Spleen (tissue), 11 donors: ENCODE results near the gene CFAP69. TPM values are rescaled to one million over a fixed set of nuclear protein-coding genes. Genes with fewer than 3 reads are reported as not detected.

ENCODE experiments used
- DNase-seq: peaks from one replicate; pipeline ENCODE4 v3.0.0-alpha.2; 2020
- H3K27ac ChIP-seq, 8 donors: fragments of 200-600 bp; sonication (generic) in 7 of 8; 1 replicate in 4 of 8; 2 replicates in 4 of 8; pipeline versions ENCODE4 v1.5.0 to v1.8.0; 2016 to 2021; ENCODE audit warnings: inconsistent platforms in 4 of 8, mild to moderate bottlenecking in 4 of 8, moderate library complexity in 1 of 8
- H3K27me3 ChIP-seq, 7 donors: fragments of 200-600 bp; sonication (generic) in 6 of 7; replicated peaks in 1 of 7; 1 replicate in 4 of 7; 2 replicates in 3 of 7; pipeline versions ENCODE4 v1.5.0 to v1.8.0; 2016 to 2021; ENCODE audit warnings: inconsistent platforms in 3 of 7, mild to moderate bottlenecking in 1 of 7
- H3K36me3 ChIP-seq, 6 donors: fragments of 200-600 bp; sonication (generic) in 5 of 6; 1 replicate in 4 of 6; 2 replicates in 2 of 6; pipeline versions ENCODE4 v1.5.0 to v1.8.0; 2016 to 2021; ENCODE audit warnings: inconsistent platforms in 2 of 6
- H3K4me1 ChIP-seq, 6 donors: fragments of 200-600 bp; sonication (generic) in 5 of 6; 1 replicate in 3 of 6; 2 replicates in 3 of 6; pipeline versions ENCODE4 v1.5.0 to v1.8.0; 2016 to 2021; ENCODE audit warnings: inconsistent platforms in 3 of 6
- H3K4me3 ChIP-seq, 8 donors: fragments of 200-600 bp; sonication (generic) in 7 of 8; 1 replicate in 4 of 8; 2 replicates in 4 of 8; pipeline versions ENCODE4 v1.5.0 to v1.8.0; 2016 to 2021; ENCODE audit warnings: inconsistent platforms in 4 of 8, mild to moderate bottlenecking in 4 of 8, moderate library complexity in 2 of 8
- H3K9me3 ChIP-seq, 8 donors: fragments of 200-600 bp; sonication (generic) in 7 of 8; 1 replicate in 4 of 8; 2 replicates in 4 of 8; pipeline versions ENCODE4 v1.5.0 to v1.8.0; 2016 to 2021; ENCODE audit warnings: inconsistent platforms in 4 of 8
- CTCF ChIP-seq, 11 experiments: fragments of 200-600 bp in 7 of 11; fragments of 450-650 bp in 4 of 11; sonication (generic) in 4 of 11; IDR thresholded peaks in 8 of 11; conservative IDR thresholded peaks in 3 of 11; 1 replicate in 7 of 11; 2 replicates in 4 of 11; pipeline versions ENCODE4 v1.4.0 to v1.8.0; 2016 to 2021; ENCODE audit warnings: antibody characterized with exemption in 11 of 11, inconsistent platforms in 4 of 11, mild to moderate bottlenecking in 1 of 11
- POLR2A ChIP-seq, 3 donors: fragments of 450-650 bp; IDR thresholded peaks; one replicate each; pipeline ENCODE4 v1.5.1; 2017; ENCODE audit warnings: antibody characterized with exemption in 3 of 3, mild to moderate bottlenecking in 1 of 3
- POLR2AphosphoS5 ChIP-seq, 3 donors: sonication (generic); formaldehyde crosslinking; IDR thresholded peaks; one replicate each; pipeline ENCODE4 v1.5.1; 2017; ENCODE audit warnings: antibody characterized with exemption in 3 of 3
- WGBS, 5 donors: extraction: QIAGEN DNeasy Blood & Tissue Kit in 3 of 5; methylation state at CpG; one replicate each; pipeline versions ENCODE4 v1.1.5 to v1.1.7; 2013 to 2018; 5-methylcytosine and 5-hydroxymethylcytosine counted together
- intact Hi-C: fragments of 100-400 bp; cut with DNase I; formaldehyde crosslinking; loops from one replicate; pipeline ENCODE4 v1.15.0; 2023; ENCODE audit warnings: low total_unique reads
- polyA plus RNA-seq, 3 donors: library from polyadenylated mRNA; stranded (reverse); fragments of 200-250 nt; gene quantifications; one replicate each; pipeline ENCODE4 v1.2.1, GENCODE V29; 2013
- total RNA-seq, 7 donors: library from RNA; depleted of rRNA in 3 of 7; stranded (reverse); fragments of >200 nt in 3 of 7; fragmentation: NEBNext Ultra II Directional in 4 of 7; extraction: Animal tissue kit (Norgen Biotek cat#: 25700) in 4 of 7; gene quantifications; one replicate each; pipeline versions ENCODE4 v1.1.0 to v1.2.1, GENCODE V29; 2016 to 2021
- donor health status: healthy with polysubstance abuse.
- donor health status: DM: no; HTN: no; CAD: no; lungs with moderate emphysema.
- donor health status: DM: no; HTN: no; CAD: no.
- donor health status: Bipolar disorder and iron deficiency.
- donor health status: healthy.
- donor health status: DM: no; HTN: no; CAD: no.
- donor health status: DM: yes; HTN: yes; CAD: no.

CFAP69 gene
- total and polyA plus RNA-seq, 10 donors: 1.0 to 15.8 (median 7.4) TPM

- 85 to 95% (median 93%) methylated on average over 2 of the region's 2 CpGs for WGBS, 5 donors
- intact Hi-C loops: no loop called here
- Histone ChIP-seq H3K9me3 (no peaks in the 10 kb centered on the region), H3K4me1 (no peaks in the 10 kb centered on the region), H3K4me3 (no peak overlapping the region), H3K27me3 (no peaks in the 10 kb centered on the region), H3K27ac (no peak overlapping the region), H3K36me3 (no peaks in the 10 kb centered on the region)
- DNase-seq: no peak
- TF ChIP-seq POLR2AphosphoS5 (IDR thresholded peaks at IDR 0.05) (no peak), CTCF (IDR thresholded peaks at IDR 0.05 in 8 of 11, conservative IDR thresholded peaks at IDR 0.05 in 3 of 11) (no peak), POLR2A (IDR thresholded peaks at IDR 0.05) (no peak)
Observed at GRCh38 chr7:90230834-90231233, 14.1 kb upstream of the CFAP69 start.

DNA sequence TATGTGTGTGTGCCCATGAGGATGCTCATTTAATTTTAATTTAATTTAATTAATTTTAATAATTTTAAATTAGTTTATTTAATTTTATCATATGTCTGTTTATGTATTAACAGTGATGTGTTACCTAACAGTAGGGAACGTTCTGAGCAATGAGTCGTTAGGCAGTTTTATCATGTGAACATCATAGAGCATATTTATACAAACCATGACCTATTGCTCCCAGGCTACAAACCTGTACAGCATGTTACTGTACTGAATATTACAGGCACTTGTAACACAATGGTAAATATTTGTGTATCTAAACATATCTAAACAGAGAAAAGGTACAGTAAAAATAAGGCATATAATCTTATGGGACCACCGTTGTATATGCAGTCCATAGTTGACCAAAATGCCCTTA is 13.7 kb upstream of the CFAP69 start:
- no peak overlapping the region for H3K27ac ChIP-seq
- no peaks in the 10 kb centered on the region for H3K27me3 ChIP-seq
- 81 to 93% (median 86%) methylated on average over 3 of the region's 3 CpGs for WGBS, 5 donors
- no peaks in the 10 kb centered on the region for H3K36me3 ChIP-seq
- TF ChIP-seq CTCF (IDR thresholded peaks at IDR 0.05 in 8 of 11, conservative IDR thresholded peaks at IDR 0.05 in 3 of 11) (no peak), POLR2AphosphoS5 (IDR thresholded peaks at IDR 0.05) (no peak), POLR2A (IDR thresholded peaks at IDR 0.05) (no peak)
- intact Hi-C loops: no loop called here
- H3K4me3 ChIP-seq: no peak overlapping the region
- no peak for DNase-seq
- no peaks in the 10 kb centered on the region for H3K9me3 ChIP-seq
- peaks cover 0 to 2% (median 0%) of the 10 kb centered on the region in 6 donors for H3K4me1 ChIP-seq

- Histone ChIP-seq H3K4me3 (no peak overlapping the region), H3K27ac (no peak overlapping the region), H3K36me3 (no peaks in the 10 kb centered on the region), H3K4me1 (peaks cover 0 to 8% (median 3%) of the 10 kb centered on the region in 6 donors), H3K27me3 (no peaks in the 10 kb centered on the region), H3K9me3 (no peaks in the 10 kb centered on the region)
- 61 to 73% (median 68%) methylated on average over 5 of the region's 5 CpGs for WGBS, 5 donors
- no peak for DNase-seq
- no peak for TF ChIP-seq POLR2AphosphoS5 (IDR thresholded peaks at IDR 0.05)
- intact Hi-C loops: no loop called here
Observed at GRCh38 chr7:90232430-90232829, 12.5 kb upstream of the CFAP69 start.

GRCh38 chr7:90233569-90233968 is 11.4 kb upstream of the CFAP69 start:
- no peak for DNase-seq
- Histone ChIP-seq H3K27ac (no peak overlapping the region), H3K27me3 (no peaks in the 10 kb centered on the region), H3K36me3 (no peaks in the 10 kb centered on the region), H3K4me1 (peaks cover 0 to 14% (median 3%) of the 10 kb centered on the region in 6 donors), H3K4me3 (no peak overlapping the region), H3K9me3 (no peaks in the 10 kb centered on the region)
- intact Hi-C loops: no loop called here
- TF ChIP-seq CTCF (IDR thresholded peaks at IDR 0.05 in 8 of 11, conservative IDR thresholded peaks at IDR 0.05 in 3 of 11) (no peak), POLR2A (IDR thresholded peaks at IDR 0.05) (no peak)
- WGBS, 5 donors: 92 to 98% (median 94%) methylated on average over 6 of the region's 6 CpGs

DNA sequence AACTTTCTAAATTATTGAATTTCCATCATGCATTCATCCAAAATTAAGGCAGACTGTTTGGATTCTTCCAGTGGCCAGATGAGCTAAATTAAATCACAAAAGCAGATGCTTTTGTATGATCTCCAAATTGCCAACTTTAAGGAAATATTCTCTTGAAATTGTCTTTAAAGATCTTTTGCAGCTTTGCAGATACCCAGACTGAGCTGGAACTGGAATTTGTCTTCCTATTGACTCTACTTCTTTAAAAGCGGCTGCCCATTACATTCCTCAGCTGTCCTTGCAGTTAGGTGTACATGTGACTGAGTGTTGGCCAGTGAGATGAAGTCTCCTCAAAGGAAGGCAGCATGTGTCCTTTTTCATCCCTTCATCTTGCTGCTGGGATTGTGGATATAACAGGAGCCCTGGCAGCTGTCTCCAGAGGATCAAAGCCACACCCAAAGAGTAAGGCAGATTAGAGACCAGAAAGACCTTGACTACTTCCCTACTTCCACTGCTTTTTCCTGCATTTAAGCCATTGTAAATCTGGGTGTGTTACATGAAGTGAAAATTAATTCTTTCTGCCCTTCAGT is 8.2 kb upstream of the CFAP69 start:
- Histone ChIP-seq H3K4me1 (peaks cover 0 to 23% (median 3%) of the 10 kb centered on the region in 6 donors), H3K36me3 (no peaks in the 10 kb centered on the region), H3K4me3 (no peak overlapping the region), H3K9me3 (no peaks in the 10 kb centered on the region), H3K27me3 (no peaks in the 10 kb centered on the region), H3K27ac (peak overlapping the region in 5 of 8 donors; percentile 1 to 44 (median 25))
- intact Hi-C loops: no loop called here
- DNase-seq: no peak
- WGBS, 5 donors: 67 to 100% (median 82%) methylated on average over 1 of the region's 1 CpG
- TF ChIP-seq POLR2AphosphoS5 (IDR thresholded peaks at IDR 0.05): no peak
- TF ChIP-seq CTCF (IDR thresholded peaks at IDR 0.05 in 8 of 11, conservative IDR thresholded peaks at IDR 0.05 in 3 of 11): no peak
- no peak for TF ChIP-seq POLR2A (IDR thresholded peaks at IDR 0.05)
